NCI-H2196 (cell line): ENCODE results near the gene MYO5C.
"Not testable (repeated sequence)": the region's sequence is repeated elsewhere in the genome, so short reads cannot be mapped to it uniquely, and the experiment has no call there.

Experiments
- DNase-seq: peaks from one replicate; lab custom pipeline; 2025; ENCODE audit not compliant: unreplicated experiment; lab: John Stamatoyannopoulos, UW

Gene MYO5C

GRCh38 chr15:52180196-52180835 is 115.3 kb downstream of the MYO5C start:
- no peak for DNase-seq

- DNase-seq = peak; percentile 76
Measured at GRCh38 chr15:52179278-52180195, 116.1 kb downstream of the MYO5C start.

GRCh38 chr15:52178765-52179164 is 116.8 kb downstream of the MYO5C start:
- no peak for DNase-seq

- no peak for DNase-seq
Measured at GRCh38 chr15:52172869-52173268, 122.7 kb downstream of the MYO5C start.

- no peak for DNase-seq
Measured at GRCh38 chr15:52171807-52172206, 123.8 kb downstream of the MYO5C start.

- no peak for DNase-seq
Measured at GRCh38 chr15:52171386-52171785, 124.2 kb downstream of the MYO5C start.

GRCh38 chr15:52170199-52170598 is 125.4 kb downstream of the MYO5C start:
- not testable (repeated sequence) for DNase-seq

- DNase-seq = not testable (repeated sequence)
Measured at GRCh38 chr15:52165494-52166131, 130.0 kb downstream of the MYO5C start.

GRCh38 chr15:52164631-52165265 is 130.9 kb downstream of the MYO5C start:
- DNase-seq = no peak

GRCh38 chr15:52163321-52164190 is 132.0 kb downstream of the MYO5C start:
- no peak for DNase-seq

GRCh38 chr15:52162876-52163275 is 132.7 kb downstream of the MYO5C start:
- DNase-seq = no peak

- no peak for DNase-seq
Measured at GRCh38 chr15:52162260-52162659, 133.3 kb downstream of the MYO5C start.

GRCh38 chr15:52161406-52161966 is 134.1 kb downstream of the MYO5C start:
- DNase-seq = no peak

- DNase-seq = no peak
Measured at GRCh38 chr15:52159645-52160044, 136.0 kb downstream of the MYO5C start.

GRCh38 chr15:52158084-52158765 is 137.4 kb downstream of the MYO5C start:
- DNase-seq = no peak

- no peak for DNase-seq
Measured at GRCh38 chr15:52155878-52156277, 139.7 kb downstream of the MYO5C start.

- DNase-seq = no peak
Measured at GRCh38 chr15:52154896-52155865, 140.4 kb downstream of the MYO5C start.
